Glutamatergic neuron (in vitro differentiated cells): ENCODE results near the gene LDLRAD2. TPM values are rescaled to one million over a fixed set of nuclear protein-coding genes. Genes with fewer than 3 reads are reported as not detected.

Experiments
- DNase-seq: peaks from one replicate; pipeline ENCODE4 v3.0.0; 2022
- H3K27ac Mint-ChIP-seq: one replicate; pipeline ENCODE4 v1.8.0; 2020; ENCODE audit warnings: mild to moderate bottlenecking, mixed read lengths, inconsistent platforms; ENCODE audit not compliant: unreplicated experiment
- H3K27me3 Mint-ChIP-seq: one replicate; pipeline ENCODE4 v1.8.0; 2020; ENCODE audit warnings: mild to moderate bottlenecking, moderate library complexity, mixed read lengths, inconsistent platforms; ENCODE audit not compliant: unreplicated experiment
- H3K36me3 Mint-ChIP-seq: one replicate; pipeline ENCODE4 v1.8.0; 2020; ENCODE audit warnings: mild to moderate bottlenecking, mixed read lengths, inconsistent platforms; ENCODE audit not compliant: unreplicated experiment
- H3K4me1 Mint-ChIP-seq: one replicate; pipeline ENCODE4 v1.8.0; 2020; ENCODE audit warnings: mild to moderate bottlenecking, low read depth, mixed read lengths, inconsistent platforms; ENCODE audit not compliant: unreplicated experiment
- H3K4me3 Mint-ChIP-seq: one replicate; pipeline ENCODE4 v1.8.0; 2020; ENCODE audit warnings: mild to moderate bottlenecking, mixed read lengths, inconsistent platforms; ENCODE audit not compliant: unreplicated experiment
- H3K9me3 Mint-ChIP-seq: one replicate; pipeline ENCODE4 v1.8.0; 2020; ENCODE audit warnings: mild to moderate bottlenecking, moderate library complexity, mixed read lengths, inconsistent platforms; ENCODE audit not compliant: unreplicated experiment
- total RNA-seq: library from RNA; stranded (reverse); fragmentation: NEBNext Ultra II Directional; extraction: Animal tissue kit (Norgen Biotek cat#: 25700); gene quantifications from one replicate; pipeline ENCODE4 v1.2.1, GENCODE V29; 2021; ENCODE audit not compliant: unreplicated experiment
- TF ChIP-seq, protein P1 (sequence below): fragments of 200-600 bp; sonication (generic); IDR thresholded peaks from one replicate; pipeline ENCODE4 v1.5.0; 2021; ENCODE audit not compliant: partially characterized antibody, unreplicated experiment

LDLRAD2 gene
- total RNA-seq, 1 donor from 2014 or later: not detected

DNA sequence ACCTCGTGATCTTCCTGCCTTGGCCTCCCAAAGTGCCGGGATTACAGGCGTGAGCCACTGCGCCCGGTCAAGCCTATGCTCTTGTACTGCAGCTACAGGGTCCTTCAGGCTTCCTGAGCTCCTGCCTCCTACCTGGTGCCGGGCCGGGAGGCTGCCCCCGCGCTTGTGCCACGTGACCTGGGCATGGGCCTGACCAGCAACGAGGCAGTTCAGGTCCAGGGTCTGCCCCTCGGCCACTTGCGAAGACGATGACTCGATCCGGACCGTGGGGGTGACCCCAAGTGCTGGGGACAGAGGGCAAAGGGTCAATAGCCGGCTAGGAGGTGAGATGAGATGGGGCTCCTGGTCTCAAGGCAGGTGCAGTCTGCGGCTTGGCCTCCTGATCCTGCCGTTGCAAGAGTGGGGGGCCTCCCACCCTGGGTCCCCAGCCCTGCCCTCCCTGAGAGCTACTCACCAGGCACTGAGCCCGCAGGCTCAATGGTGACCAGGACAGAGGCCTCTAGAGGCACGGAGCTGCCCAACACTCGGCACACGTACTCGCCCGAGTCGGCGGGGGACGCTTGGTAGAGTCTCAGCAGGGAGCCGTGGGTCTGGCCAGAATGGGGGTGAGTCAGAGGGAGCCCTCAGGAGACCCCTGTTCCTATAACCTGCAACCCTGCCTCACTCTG lies 38.0 kb downstream of the LDLRAD2 start:
- no peak overlapping the region for H3K4me3 Mint-ChIP-seq
- no peaks in the 10 kb centered on the region for H3K27me3 Mint-ChIP-seq
- H3K9me3 Mint-ChIP-seq: no peaks in the 10 kb centered on the region
- no peak overlapping the region for H3K27ac Mint-ChIP-seq
- TF ChIP-seq, protein P1, sequence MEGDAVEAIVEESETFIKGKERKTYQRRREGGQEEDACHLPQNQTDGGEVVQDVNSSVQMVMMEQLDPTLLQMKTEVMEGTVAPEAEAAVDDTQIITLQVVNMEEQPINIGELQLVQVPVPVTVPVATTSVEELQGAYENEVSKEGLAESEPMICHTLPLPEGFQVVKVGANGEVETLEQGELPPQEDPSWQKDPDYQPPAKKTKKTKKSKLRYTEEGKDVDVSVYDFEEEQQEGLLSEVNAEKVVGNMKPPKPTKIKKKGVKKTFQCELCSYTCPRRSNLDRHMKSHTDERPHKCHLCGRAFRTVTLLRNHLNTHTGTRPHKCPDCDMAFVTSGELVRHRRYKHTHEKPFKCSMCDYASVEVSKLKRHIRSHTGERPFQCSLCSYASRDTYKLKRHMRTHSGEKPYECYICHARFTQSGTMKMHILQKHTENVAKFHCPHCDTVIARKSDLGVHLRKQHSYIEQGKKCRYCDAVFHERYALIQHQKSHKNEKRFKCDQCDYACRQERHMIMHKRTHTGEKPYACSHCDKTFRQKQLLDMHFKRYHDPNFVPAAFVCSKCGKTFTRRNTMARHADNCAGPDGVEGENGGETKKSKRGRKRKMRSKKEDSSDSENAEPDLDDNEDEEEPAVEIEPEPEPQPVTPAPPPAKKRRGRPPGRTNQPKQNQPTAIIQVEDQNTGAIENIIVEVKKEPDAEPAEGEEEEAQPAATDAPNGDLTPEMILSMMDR: no peak
- H3K4me1 Mint-ChIP-seq: no peaks in the 10 kb centered on the region
- no peaks in the 10 kb centered on the region for H3K36me3 Mint-ChIP-seq
- DNase-seq: no peak

DNA sequence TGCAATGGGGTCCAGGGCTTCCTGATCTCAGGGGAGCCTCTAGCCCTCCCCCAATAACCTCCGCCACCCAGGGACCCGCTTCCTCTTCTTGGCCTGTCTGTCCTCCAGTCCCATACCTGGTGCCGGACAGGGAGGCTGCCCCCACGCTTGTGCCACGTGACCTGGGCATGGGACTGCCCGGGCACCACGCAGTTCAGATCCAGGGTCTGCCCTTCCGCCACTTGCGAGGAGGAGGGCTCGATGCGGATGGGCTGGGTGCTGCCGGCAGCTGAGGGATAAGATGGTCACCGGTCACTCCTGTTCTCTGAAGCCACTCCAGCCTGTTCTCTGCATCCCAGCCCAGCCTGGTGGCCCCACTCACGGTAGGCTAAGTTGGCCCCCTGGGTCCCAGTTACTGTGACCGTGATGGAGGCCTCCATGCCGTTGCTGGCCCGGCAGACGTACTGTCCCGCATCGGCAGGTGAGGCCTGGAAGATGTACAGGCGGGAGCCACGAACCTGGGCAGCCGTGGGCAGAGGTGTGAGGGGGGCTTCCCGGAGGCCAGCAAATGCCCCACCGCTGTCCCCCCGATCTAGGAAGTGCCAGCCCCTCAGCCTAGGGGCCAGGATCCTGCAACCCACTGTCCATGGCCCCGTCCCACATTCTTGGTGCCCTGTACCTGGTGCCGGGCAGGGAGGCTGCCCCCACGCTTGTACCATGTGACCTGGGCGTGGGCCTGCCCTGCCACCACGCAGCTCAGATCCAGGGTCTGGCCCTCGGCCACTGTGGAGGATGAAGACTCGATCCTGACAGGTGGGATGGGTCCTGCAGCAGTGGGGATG lies 39.6 kb downstream of the LDLRAD2 start:
- TF ChIP-seq, protein P1: no peak
- Mint-ChIP-seq H3K36me3 (no peaks in the 10 kb centered on the region), H3K27ac (no peak overlapping the region), H3K4me3 (no peak overlapping the region), H3K4me1 (peaks cover 2% of the 10 kb centered on the region), H3K9me3 (peaks cover 2% of the 10 kb centered on the region), H3K27me3 (peaks cover 3% of the 10 kb centered on the region)
- no peak for DNase-seq

GRCh38 chr1:21852282-21853130 lies 40.4 kb downstream of the LDLRAD2 start:
- peaks cover 6% of the 10 kb centered on the region for H3K27me3 Mint-ChIP-seq
- TF ChIP-seq, protein P1: no peak
- DNase-seq: no peak
- H3K27ac Mint-ChIP-seq: no peak overlapping the region
- H3K36me3 Mint-ChIP-seq: no peaks in the 10 kb centered on the region
- no peak overlapping the region for H3K4me3 Mint-ChIP-seq
- peaks cover 2% of the 10 kb centered on the region for H3K4me1 Mint-ChIP-seq
- peaks cover 2% of the 10 kb centered on the region for H3K9me3 Mint-ChIP-seq

- Mint-ChIP-seq H3K27me3 (peaks cover 6% of the 10 kb centered on the region), H3K36me3 (no peaks in the 10 kb centered on the region), H3K4me3 (no peak overlapping the region), H3K9me3 (peaks cover 2% of the 10 kb centered on the region), H3K27ac (no peak overlapping the region), H3K4me1 (peaks cover 2% of the 10 kb centered on the region)
- DNase-seq: no peak
- TF ChIP-seq, protein P1: no peak
Measured at GRCh38 chr1:21853131-21853427, 41.0 kb downstream of the LDLRAD2 start.
